HepG2 (cell line): ENCODE data around the gene KCNAB2. TPM values are rescaled to one million over a fixed set of nuclear protein-coding genes. Genes with fewer than 3 reads are reported as not detected.

ENCODE experiments used
- HNF4G ChIP-seq, 2 experiments: sonication (generic) in 1 of 2; formaldehyde crosslinking in 1 of 2; IDR thresholded peaks; 2 replicates each; pipeline versions ENCODE4 v1.4.0 to v1.6.1; 2011 to 2020; ENCODE audit warnings: borderline replicate concordance in 2 of 2, low read depth in 2 of 2, mild to moderate bottlenecking in 2 of 2, low read length in 1 of 2, missing genetic modification reagents in 1 of 2, moderate library complexity in 1 of 2
- NCOA2 ChIP-seq: sonication (generic); formaldehyde crosslinking; IDR thresholded peaks from 2 replicates; pipeline ENCODE4 v1.8.0; 2022; ENCODE audit warnings: inconsistent platforms
- NFRKB ChIP-seq: fragments of 450-650 bp; IDR thresholded peaks from 2 replicates; pipeline ENCODE4 v1.6.1; 2017
- NR2F1 ChIP-seq, 2 experiments: fragments of 450-650 bp in 1 of 2; formaldehyde crosslinking in 1 of 2; IDR thresholded peaks; 2 replicates each; pipeline versions ENCODE4 v1.5.0 to v1.6.1; 2016 to 2020; ENCODE audit warnings: mild to moderate bottlenecking in 1 of 2, missing compliant biosample characterization in 1 of 2, missing genetic modification reagents in 1 of 2, moderate library complexity in 1 of 2
- SAP130 ChIP-seq: IDR thresholded peaks from 2 replicates; pipeline ENCODE4 v1.6.1; 2016; ENCODE audit warnings: low read depth
- SP1 ChIP-seq, 2 experiments: fragments of 450-650 bp in 1 of 2; sonication (generic) in 1 of 2; formaldehyde crosslinking in 1 of 2; IDR thresholded peaks; 2 replicates each; pipeline versions ENCODE4 v1.4.0 to v1.6.1; 2016 to 2020; ENCODE audit warnings: missing genetic modification reagents in 1 of 2
- TP53 ChIP-seq: sonication (generic); formaldehyde crosslinking; conservative IDR thresholded peaks from 2 replicates; pipeline ENCODE4 v1.4.0; 2020; ENCODE audit warnings: missing genetic modification reagents
- ZBTB7B ChIP-seq: sonication (generic); formaldehyde crosslinking; IDR thresholded peaks from 2 replicates; pipeline ENCODE4 v1.4.0; 2020; ENCODE audit warnings: missing genetic modification reagents
- ZEB1 ChIP-seq: IDR thresholded peaks from 2 replicates; pipeline ENCODE4 v1.6.1; 2012; ENCODE audit warnings: mild to moderate bottlenecking, low read depth, inconsistent platforms; ENCODE audit not compliant: insufficient replicate concordance
- ZNF570 ChIP-seq: sonication (generic); formaldehyde crosslinking; IDR thresholded peaks from 2 replicates; pipeline ENCODE4 v1.4.0; 2020; ENCODE audit warnings: mild to moderate bottlenecking, missing genetic modification reagents, borderline replicate concordance
- ZNF619 ChIP-seq: sonication (generic); formaldehyde crosslinking; IDR thresholded peaks from 2 replicates; pipeline ENCODE4 v1.4.0; 2020; ENCODE audit warnings: mild to moderate bottlenecking, missing genetic modification reagents
- ZNF709 ChIP-seq: sonication (generic); formaldehyde crosslinking; IDR thresholded peaks from 2 replicates; pipeline ENCODE4 v1.5.0; 2020; ENCODE audit warnings: mild to moderate bottlenecking, missing genetic modification reagents
- polyA plus RNA-seq, 8 experiments: library from polyadenylated mRNA; depleted of rRNA in 3 of 8; stranded (reverse) in 7 of 8; unstranded in 1 of 8; fragments of >200 nt; fragmentation: Illumina TruSeq in 4 of 8; extraction: Trizol in 4 of 8; gene quantifications; 2 replicates each; pipeline versions ENCODE4 v1.2.1 to v1.2.3, GENCODE V29; 2011 to 2016; ENCODE audit warnings: low read depth in 4 of 8, missing spikeins in 1 of 8, mixed read lengths in 1 of 8; ENCODE audit not compliant: insufficient read depth in 1 of 8
- total RNA-seq, 5 experiments: library from RNA; depleted of rRNA; stranded (reverse); fragments of >200 nt; fragmentation: Illumina TruSeq; extraction: Trizol; gene quantifications; 2 replicates each; pipeline ENCODE4 v1.2.3, GENCODE V29; 2016; ENCODE audit warnings: low read depth in 1 of 5
- TF ChIP-seq, protein P1 (sequence below): sonication (generic); formaldehyde crosslinking; conservative IDR thresholded peaks from 2 replicates; pipeline ENCODE4 v1.8.1; 2023; ENCODE audit warnings: missing genetic modification reagents
- TF ChIP-seq, protein P2 (sequence below): sonication (generic); formaldehyde crosslinking; conservative IDR thresholded peaks from 2 replicates; pipeline ENCODE4 v1.8.0; 2022; ENCODE audit warnings: mild to moderate bottlenecking, moderate library complexity, missing genetic modification reagents
- TF ChIP-seq, protein P3 (sequence below): sonication (generic); formaldehyde crosslinking; IDR thresholded peaks from 2 replicates; pipeline ENCODE4 v1.5.0; 2020; ENCODE audit warnings: missing genetic modification reagents
- TF ChIP-seq, protein P4 (sequence below): sonication (generic); formaldehyde crosslinking; IDR thresholded peaks from 2 replicates; pipeline ENCODE4 v1.5.0; 2020; ENCODE audit warnings: missing genetic modification reagents

KCNAB2 gene
- total and polyA plus RNA-seq, 2 of the 13 experiments (the other 11 are each of a cell fraction or from before 2014, with no cell fraction given) = 6.2 to 8.8 TPM

DNA sequence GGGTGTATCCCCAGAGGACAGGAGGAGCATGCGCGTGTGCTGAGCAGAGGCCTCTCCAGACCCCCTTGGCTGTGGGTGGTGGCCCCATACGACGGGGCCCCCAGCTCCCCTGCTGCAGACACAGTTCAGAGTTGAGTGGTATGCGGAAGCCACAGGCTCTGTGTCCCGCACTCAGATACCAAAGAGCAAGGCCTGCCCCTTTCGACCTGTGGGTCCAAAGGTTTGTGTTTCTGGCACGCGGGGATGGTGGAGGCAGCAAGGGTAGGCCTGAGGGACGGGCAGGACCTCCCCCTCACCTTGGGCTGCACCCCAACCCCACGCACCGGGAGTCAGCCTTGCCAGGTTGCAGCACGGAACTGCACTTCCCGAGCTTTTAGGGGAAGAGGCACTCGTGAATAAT lies at the start of gene KCNAB2 (continued):
- TF ChIP-seq NR2F1 (CRISPR knock-in tag; IDR thresholded peaks at IDR 0.05) = peak in 1 of 2 experiments; percentile 13; a peak in 1 of 4 replicates
- TF ChIP-seq, protein P1, sequence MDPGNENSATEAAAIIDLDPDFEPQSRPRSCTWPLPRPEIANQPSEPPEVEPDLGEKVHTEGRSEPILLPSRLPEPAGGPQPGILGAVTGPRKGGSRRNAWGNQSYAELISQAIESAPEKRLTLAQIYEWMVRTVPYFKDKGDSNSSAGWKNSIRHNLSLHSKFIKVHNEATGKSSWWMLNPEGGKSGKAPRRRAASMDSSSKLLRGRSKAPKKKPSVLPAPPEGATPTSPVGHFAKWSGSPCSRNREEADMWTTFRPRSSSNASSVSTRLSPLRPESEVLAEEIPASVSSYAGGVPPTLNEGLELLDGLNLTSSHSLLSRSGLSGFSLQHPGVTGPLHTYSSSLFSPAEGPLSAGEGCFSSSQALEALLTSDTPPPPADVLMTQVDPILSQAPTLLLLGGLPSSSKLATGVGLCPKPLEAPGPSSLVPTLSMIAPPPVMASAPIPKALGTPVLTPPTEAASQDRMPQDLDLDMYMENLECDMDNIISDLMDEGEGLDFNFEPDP = no peak
- TF ChIP-seq HNF4G (IDR thresholded peaks at IDR 0.05; ENCODE audit: borderline replicate concordance, low read depth, low read length) = peak; percentile 74
- TF ChIP-seq HNF4G (CRISPR knock-in tag; IDR thresholded peaks at IDR 0.05; ENCODE audit: borderline replicate concordance, low read depth) = no peak
- TF ChIP-seq, protein P2, sequence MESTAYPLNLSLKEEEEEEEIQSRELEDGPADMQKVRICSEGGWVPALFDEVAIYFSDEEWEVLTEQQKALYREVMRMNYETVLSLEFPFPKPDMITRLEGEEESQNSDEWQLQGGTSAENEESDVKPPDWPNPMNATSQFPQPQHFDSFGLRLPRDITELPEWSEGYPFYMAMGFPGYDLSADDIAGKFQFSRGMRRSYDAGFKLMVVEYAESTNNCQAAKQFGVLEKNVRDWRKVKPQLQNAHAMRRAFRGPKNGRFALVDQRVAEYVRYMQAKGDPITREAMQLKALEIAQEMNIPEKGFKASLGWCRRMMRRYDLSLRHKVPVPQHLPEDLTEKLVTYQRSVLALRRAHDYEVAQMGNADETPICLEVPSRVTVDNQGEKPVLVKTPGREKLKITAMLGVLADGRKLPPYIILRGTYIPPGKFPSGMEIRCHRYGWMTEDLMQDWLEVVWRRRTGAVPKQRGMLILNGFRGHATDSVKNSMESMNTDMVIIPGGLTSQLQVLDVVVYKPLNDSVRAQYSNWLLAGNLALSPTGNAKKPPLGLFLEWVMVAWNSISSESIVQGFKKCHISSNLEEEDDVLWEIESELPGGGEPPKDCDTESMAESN (CRISPR knock-in tag) = 0 out of 2 replicates have a peak, but pooled peaks have one; percentile 37
- no peak for TF ChIP-seq ZNF570 (CRISPR knock-in tag)
- no peak for TF ChIP-seq ZNF709 (CRISPR knock-in tag)
- TF ChIP-seq NFRKB = no peak
- peak; percentile 39 for TF ChIP-seq ZEB1
- no peak for TF ChIP-seq TP53
- 0 out of 2 replicates have a peak, but pooled peaks have one; percentile 26 for TF ChIP-seq NCOA2 (CRISPR knock-in tag)
- no peak for TF ChIP-seq ZNF619 (CRISPR knock-in tag)
- TF ChIP-seq SP1 (IDR thresholded peaks at IDR 0.05) = no peak
- no peak for TF ChIP-seq SP1 (CRISPR knock-in tag; IDR thresholded peaks at IDR 0.05)
- peak; percentile 22; the same call in 1 of the 2 replicates for TF ChIP-seq SAP130
- TF ChIP-seq, protein P3, sequence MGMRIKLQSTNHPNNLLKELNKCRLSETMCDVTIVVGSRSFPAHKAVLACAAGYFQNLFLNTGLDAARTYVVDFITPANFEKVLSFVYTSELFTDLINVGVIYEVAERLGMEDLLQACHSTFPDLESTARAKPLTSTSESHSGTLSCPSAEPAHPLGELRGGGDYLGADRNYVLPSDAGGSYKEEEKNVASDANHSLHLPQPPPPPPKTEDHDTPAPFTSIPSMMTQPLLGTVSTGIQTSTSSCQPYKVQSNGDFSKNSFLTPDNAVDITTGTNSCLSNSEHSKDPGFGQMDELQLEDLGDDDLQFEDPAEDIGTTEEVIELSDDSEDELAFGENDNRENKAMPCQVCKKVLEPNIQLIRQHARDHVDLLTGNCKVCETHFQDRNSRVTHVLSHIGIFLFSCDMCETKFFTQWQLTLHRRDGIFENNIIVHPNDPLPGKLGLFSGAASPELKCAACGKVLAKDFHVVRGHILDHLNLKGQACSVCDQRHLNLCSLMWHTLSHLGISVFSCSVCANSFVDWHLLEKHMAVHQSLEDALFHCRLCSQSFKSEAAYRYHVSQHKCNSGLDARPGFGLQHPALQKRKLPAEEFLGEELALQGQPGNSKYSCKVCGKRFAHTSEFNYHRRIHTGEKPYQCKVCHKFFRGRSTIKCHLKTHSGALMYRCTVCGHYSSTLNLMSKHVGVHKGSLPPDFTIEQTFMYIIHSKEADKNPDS (CRISPR knock-in tag) = no peak
- TF ChIP-seq, protein P4, sequence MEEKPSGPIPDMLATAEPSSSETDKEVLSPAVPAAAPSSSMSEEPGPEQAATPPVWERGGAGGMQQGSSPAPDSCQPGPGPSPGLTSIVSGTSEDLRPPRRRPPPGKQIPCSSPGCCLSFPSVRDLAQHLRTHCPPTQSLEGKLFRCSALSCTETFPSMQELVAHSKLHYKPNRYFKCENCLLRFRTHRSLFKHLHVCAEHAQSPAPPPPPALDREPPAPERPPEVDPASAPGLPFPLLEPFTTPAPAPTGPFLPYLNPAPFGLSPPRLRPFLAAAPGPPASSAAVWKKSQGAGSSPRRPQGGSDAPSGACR (CRISPR knock-in tag) = no peak
- peak; percentile 42; the same call in 1 of the 2 replicates for TF ChIP-seq ZBTB7B (CRISPR knock-in tag)
